Measurements from ENCODE around the gene SLC12A7. TPM values are rescaled to one million over a fixed set of nuclear protein-coding genes. Genes with fewer than 3 reads are reported as not detected.
"Not testable (repeated sequence)": the region's sequence is repeated elsewhere in the genome, so short reads cannot be mapped to it uniquely, and the experiment has no call there.

Gene SLC12A7
- total RNA-seq, 2 donors from 2014 or later = 27.6 to 138 TPM

DNA sequence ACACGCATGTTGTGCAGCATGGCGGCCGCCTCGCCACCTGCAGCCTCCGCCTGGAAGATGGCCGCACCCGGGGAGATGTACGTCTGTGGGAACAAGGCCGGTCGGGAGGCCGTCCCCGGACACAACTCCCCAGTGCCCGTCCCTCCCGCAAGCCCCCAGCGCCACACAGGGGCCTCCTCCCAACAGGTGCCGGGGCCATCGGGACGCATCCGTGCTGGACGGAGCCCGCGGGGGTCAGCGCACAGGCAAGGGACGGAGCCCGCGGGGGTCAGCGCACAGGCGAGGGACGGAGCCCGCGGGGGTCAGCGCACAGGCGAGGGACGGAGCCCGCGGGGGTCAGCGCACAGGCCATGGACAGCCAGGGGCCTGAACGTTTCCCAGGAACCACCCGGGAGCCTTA lies 26.5 kb downstream of the SLC12A7 start:
- Histone ChIP-seq H3K27ac (no peak overlapping the region), H3K36me3 (peaks cover 0 to 6% of the 10 kb centered on the region in 2 donors), H3K4me1 (replicated peaks) (no peaks in the 10 kb centered on the region), H3K4me3 (no peak overlapping the region), H3K27me3 (replicated peaks; ENCODE audit: insufficient read depth) (no peaks in the 10 kb centered on the region), H3K9me3 (no peaks in the 10 kb centered on the region)
- intact Hi-C loops (cut with DNase I) = no loop called here
- DNase-seq (ENCODE audit: low spot score) = no peak
- WGBS = 96% methylated on average over 39 of the region's 39 CpGs
- TF ChIP-seq POLR2AphosphoS5 (IDR thresholded peaks at IDR 0.05) = no peak
- TF ChIP-seq, protein P1, sequence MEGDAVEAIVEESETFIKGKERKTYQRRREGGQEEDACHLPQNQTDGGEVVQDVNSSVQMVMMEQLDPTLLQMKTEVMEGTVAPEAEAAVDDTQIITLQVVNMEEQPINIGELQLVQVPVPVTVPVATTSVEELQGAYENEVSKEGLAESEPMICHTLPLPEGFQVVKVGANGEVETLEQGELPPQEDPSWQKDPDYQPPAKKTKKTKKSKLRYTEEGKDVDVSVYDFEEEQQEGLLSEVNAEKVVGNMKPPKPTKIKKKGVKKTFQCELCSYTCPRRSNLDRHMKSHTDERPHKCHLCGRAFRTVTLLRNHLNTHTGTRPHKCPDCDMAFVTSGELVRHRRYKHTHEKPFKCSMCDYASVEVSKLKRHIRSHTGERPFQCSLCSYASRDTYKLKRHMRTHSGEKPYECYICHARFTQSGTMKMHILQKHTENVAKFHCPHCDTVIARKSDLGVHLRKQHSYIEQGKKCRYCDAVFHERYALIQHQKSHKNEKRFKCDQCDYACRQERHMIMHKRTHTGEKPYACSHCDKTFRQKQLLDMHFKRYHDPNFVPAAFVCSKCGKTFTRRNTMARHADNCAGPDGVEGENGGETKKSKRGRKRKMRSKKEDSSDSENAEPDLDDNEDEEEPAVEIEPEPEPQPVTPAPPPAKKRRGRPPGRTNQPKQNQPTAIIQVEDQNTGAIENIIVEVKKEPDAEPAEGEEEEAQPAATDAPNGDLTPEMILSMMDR (IDR thresholded peaks at IDR 0.05) = no peak
- no peak for TF ChIP-seq POLR2A (IDR thresholded peaks at IDR 0.05)

DNA sequence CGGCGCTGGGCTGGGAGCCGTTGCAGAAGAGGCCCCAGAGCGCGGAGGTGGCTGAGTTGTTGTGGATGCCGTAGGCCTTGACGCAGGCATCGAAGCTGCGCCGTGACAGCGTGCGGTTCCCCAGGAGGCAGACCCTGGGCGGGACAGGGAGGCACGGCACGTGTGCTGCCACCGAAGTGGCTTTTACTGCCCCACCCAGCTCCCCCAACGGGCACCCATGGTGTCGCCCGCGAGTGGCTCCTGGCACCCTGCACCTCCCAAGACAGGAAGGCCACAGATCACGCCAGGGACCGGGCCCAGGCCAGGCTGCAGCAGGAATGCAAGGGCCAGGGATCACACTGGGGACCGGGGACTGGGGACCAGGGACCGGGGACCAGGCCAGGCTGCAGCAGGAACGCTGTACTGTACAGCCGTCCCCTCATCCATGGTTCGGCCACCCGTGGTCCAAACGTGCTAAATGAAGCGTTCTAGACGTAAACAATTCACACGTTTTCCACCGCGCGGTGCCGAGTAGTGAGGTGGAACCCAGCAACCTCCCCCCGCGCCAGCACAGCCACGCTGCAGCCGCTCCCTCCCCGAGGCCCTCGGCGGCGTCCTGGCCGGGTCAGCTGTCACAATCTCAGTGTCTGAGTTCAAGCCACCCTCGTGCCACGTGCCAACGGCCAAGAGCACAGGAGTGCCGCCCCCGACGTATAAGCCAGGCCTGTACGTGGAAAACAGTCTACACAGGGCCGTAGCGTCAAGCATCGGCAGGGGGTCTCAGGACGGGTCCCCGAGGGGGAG lies 27.8 kb downstream of the SLC12A7 start:
- TF ChIP-seq, protein P1 (IDR thresholded peaks at IDR 0.05) = no peak
- TF ChIP-seq POLR2AphosphoS5 (IDR thresholded peaks at IDR 0.05) = no peak
- no peak for TF ChIP-seq POLR2A (IDR thresholded peaks at IDR 0.05)
- H3K27me3 ChIP-seq (replicated peaks; ENCODE audit: insufficient read depth) = no peaks in the 10 kb centered on the region
- no peak overlapping the region for H3K27ac ChIP-seq
- WGBS = 91% methylated on average over 51 of the region's 57 CpGs
- no peaks in the 10 kb centered on the region for H3K4me1 ChIP-seq (replicated peaks)
- no peak for DNase-seq (ENCODE audit: low spot score)
- no peaks in the 10 kb centered on the region for H3K9me3 ChIP-seq
- peaks cover 0 to 6% of the 10 kb centered on the region in 2 donors for H3K36me3 ChIP-seq
- intact Hi-C loops (cut with DNase I) = no loop called here
- H3K4me3 ChIP-seq = no peak overlapping the region

DNA sequence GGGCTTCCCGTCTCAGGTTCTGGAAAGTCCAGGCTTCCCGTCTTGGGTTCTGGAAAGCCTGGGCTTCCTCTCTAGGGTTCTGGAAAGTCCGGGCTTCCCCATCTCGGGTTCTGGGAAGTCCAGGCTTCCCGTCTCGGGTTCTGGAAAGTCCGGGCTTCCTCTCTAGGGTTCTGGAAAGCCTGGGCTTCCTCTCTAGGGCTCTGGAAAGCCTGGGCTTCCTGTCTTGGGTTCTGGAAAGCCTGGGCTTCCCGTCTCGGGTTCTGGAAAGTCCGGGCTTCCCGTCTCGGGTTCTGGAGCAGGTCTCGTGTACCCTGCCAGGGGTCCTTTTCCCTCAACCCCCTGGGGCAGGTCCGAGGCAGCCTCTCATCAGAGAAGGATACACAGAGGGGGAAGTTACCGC lies 28.8 kb downstream of the SLC12A7 start:
- H3K4me3 ChIP-seq; H3K36me3 ChIP-seq; H3K4me1 ChIP-seq (replicated peaks); intact Hi-C loops (cut with DNase I); H3K27me3 ChIP-seq (replicated peaks; ENCODE audit: insufficient read depth); H3K9me3 ChIP-seq; H3K27ac ChIP-seq; DNase-seq (ENCODE audit: low spot score): not testable (repeated sequence)
- WGBS = 92% methylated on average over 11 of the region's 15 CpGs

DNA sequence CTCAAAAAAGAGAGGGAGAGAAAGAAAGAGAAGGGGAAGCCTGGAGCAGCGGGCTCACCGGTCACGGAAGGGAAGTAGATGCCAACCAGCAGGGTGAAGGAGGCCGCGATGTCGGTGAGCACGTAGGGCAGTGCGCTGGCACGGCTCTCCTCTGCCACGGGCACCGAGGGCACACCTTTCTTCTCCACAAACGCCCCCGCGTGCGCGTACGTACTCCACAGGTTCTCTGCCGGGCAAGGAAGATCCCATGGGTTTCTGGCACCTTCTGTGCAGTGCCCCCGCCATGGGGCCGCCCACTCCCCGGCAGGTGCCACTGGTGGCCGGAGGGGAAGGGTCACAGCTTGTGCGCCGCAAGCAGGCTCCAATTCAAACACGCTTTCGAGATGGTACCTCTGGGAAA lies 30.3 kb downstream of the SLC12A7 start:
- Histone ChIP-seq H3K4me1 (replicated peaks) (no peaks in the 10 kb centered on the region), H3K36me3 (peaks cover 0 to under 1% of the 10 kb centered on the region in 2 donors), H3K27ac (no peak overlapping the region), H3K9me3 (no peaks in the 10 kb centered on the region), H3K4me3 (no peak overlapping the region), H3K27me3 (replicated peaks; ENCODE audit: insufficient read depth) (no peaks in the 10 kb centered on the region)
- WGBS = 90% methylated on average over 26 of the region's 26 CpGs
- intact Hi-C loops (cut with DNase I) = no loop called here
- DNase-seq (ENCODE audit: low spot score) = no peak
- no peak for TF ChIP-seq POLR2AphosphoS5 (IDR thresholded peaks at IDR 0.05)
- TF ChIP-seq, protein P1 (IDR thresholded peaks at IDR 0.05) = no peak
- no peak for TF ChIP-seq POLR2A (IDR thresholded peaks at IDR 0.05)

DNA sequence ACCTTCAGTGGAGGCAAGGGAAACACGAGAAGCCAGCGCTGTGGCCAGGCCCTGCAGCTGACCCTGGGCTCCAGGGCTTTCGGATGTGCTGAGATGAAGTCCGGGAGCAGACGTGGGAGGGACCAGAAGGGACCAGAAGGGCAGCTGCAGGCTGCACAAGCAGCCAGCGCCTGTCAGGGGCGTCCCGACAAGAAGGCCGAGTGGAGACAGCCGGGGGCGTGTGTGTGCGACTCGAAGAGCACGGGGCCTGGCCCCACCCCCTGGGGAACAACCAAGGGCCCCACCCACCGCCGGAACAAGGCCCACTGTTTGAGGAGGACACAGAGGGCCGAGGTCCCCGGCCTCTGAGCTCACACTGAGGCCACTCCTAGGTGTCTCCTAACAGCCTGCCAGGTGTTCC lies 31.4 kb downstream of the SLC12A7 start:
- DNase-seq (ENCODE audit: low spot score) = no peak

More for the DNA sequence above, 31.4 kb downstream of the SLC12A7 start:
- TF ChIP-seq POLR2AphosphoS5 (IDR thresholded peaks at IDR 0.05) (no peak), POLR2A (IDR thresholded peaks at IDR 0.05) (no peak)
- TF ChIP-seq, protein P1 (IDR thresholded peaks at IDR 0.05) = no peak
- Histone ChIP-seq H3K36me3 (no peaks in the 10 kb centered on the region), H3K9me3 (no peaks in the 10 kb centered on the region), H3K27ac (no peak overlapping the region), H3K4me1 (replicated peaks) (no peaks in the 10 kb centered on the region), H3K27me3 (replicated peaks; ENCODE audit: insufficient read depth) (no peaks in the 10 kb centered on the region), H3K4me3 (no peak overlapping the region)
- intact Hi-C loops (cut with DNase I) = no loop called here
- 93% methylated on average over 5 of the region's 18 CpGs for WGBS
